A549 (cell line): ENCODE results near the gene TFEB. TPM values are rescaled to one million over a fixed set of nuclear protein-coding genes. Genes with fewer than 3 reads are reported as not detected.

ENCODE experiments used
- ATAC-seq, 2 experiments: fragments of 200-7000 bp in 1 of 2; fragments of >200 bp in 1 of 2; cut with Nextera tagmentation in 1 of 2; cut with Tn5 transposase in 1 of 2; 3 replicates each; pipeline versions ENCODE4 v1.8.0 to v1.9.1; 2018 to 2020; ENCODE audit warnings: mild to moderate bottlenecking in 1 of 2, moderate library complexity in 1 of 2
- CTCF ChIA-PET: fragments of 300-600 bp; sonication (Branson Sonifier 250); formaldehyde crosslinking; extraction: SDS; loops from one replicate; lab custom pipeline; 2021; ENCODE audit warnings: antibody characterized with exemption, inconsistent platforms; lab: Yijun Ruan, JAX
- POLR2A ChIA-PET: fragments of 350-600 bp; formaldehyde crosslinking; extraction: SDS; loops from one replicate; lab custom pipeline; 2021; ENCODE audit warnings: antibody characterized with exemption, inconsistent platforms; lab: Yijun Ruan, JAX
- DNase-seq, 2 experiments: peaks; one replicate each; pipeline versions ENCODE4 v3.0.0 to v3.0.0-alpha.2; 2011 to 2016; ENCODE audit warnings: low read depth in 1 of 2, low spot score in 1 of 2
- FAIRE-seq: peaks from 2 replicates; lab custom pipeline; 2011; peaks lifted over from hg19 to GRCh38; lab: Jason Lieb, UNC
- H3K27ac ChIP-seq, 2 experiments: fragments of >200 bp; sonication (Bioruptor Twin); formaldehyde crosslinking; 3 replicates each; pipeline ENCODE4 v1.5.1; 2016 to 2017
- H3K4me1 ChIP-seq: fragments of >200 bp; sonication (Bioruptor Twin); formaldehyde crosslinking; 3 replicates; pipeline ENCODE4 v1.6.1; 2016
- H3K4me2 ChIP-seq: fragments of >200 bp; sonication (Bioruptor Twin); formaldehyde crosslinking; 3 replicates; pipeline ENCODE4 v1.6.1; 2016
- H3K4me3 ChIP-seq: fragments of >200 bp; sonication (Bioruptor Twin); formaldehyde crosslinking; 3 replicates; pipeline ENCODE4 v1.5.1; 2016
- H3K9me3 ChIP-seq: fragments of >200 bp; sonication (Bioruptor Twin); formaldehyde crosslinking; 3 replicates; pipeline ENCODE4 v1.6.1; 2016
- ATOH8 ChIP-seq: fragments of 250-450 bp; sonication (Bioruptor Pico); IDR thresholded peaks from 2 replicates; pipeline ENCODE4 v1.5.0; 2020; ENCODE audit warnings: low read depth, mild to moderate bottlenecking, moderate library complexity
- CBX2 ChIP-seq: fragments of 200-600 bp; sonication (generic); IDR thresholded peaks from 2 replicates; pipeline ENCODE4 v1.6.1; 2016; ENCODE audit warnings: low read depth, mild to moderate bottlenecking, borderline replicate concordance
- CHD2 ChIP-seq: fragments of 150-350 bp; IDR thresholded peaks from 2 replicates; pipeline ENCODE4 v1.6.1; 2014; ENCODE audit warnings: low read length; ENCODE audit not compliant: partially characterized antibody
- CHD4 ChIP-seq: fragments of 200-600 bp; sonication (generic); IDR thresholded peaks from 2 replicates; pipeline ENCODE4 v1.6.1; 2016; ENCODE audit warnings: antibody characterized with exemption, mild to moderate bottlenecking, borderline replicate concordance
- EHF ChIP-seq: fragments of 250-450 bp; sonication (Bioruptor Pico); IDR thresholded peaks from 2 replicates; pipeline ENCODE4 v1.5.0; 2020; ENCODE audit warnings: mild to moderate bottlenecking
- EP300 ChIP-seq, 2 experiments: fragments of >200 bp; sonication (Bioruptor Twin); formaldehyde crosslinking; IDR thresholded peaks; 2 replicates in 1 of 2; 3 replicates in 1 of 2; pipeline ENCODE4 v1.6.1; 2016 to 2017
- FOSB ChIP-seq: fragments of 250-450 bp; sonication (Bioruptor Pico); IDR thresholded peaks from 2 replicates; pipeline ENCODE4 v1.5.0; 2020; ENCODE audit warnings: mild to moderate bottlenecking, moderate library complexity
- HES2 ChIP-seq: fragments of >200 bp; sonication (Bioruptor Twin); formaldehyde crosslinking; IDR thresholded peaks from 2 replicates; pipeline ENCODE4 v1.6.1; 2016
- HOXB13 ChIP-seq: fragments of 250-450 bp; sonication (Bioruptor Pico); IDR thresholded peaks from 2 replicates; pipeline ENCODE4 v1.5.0; 2020; ENCODE audit warnings: low read depth, mild to moderate bottlenecking, moderate library complexity
- KDM1A ChIP-seq: fragments of 200-600 bp; sonication (generic); IDR thresholded peaks from 2 replicates; pipeline ENCODE4 v1.6.1; 2016; ENCODE audit warnings: low read depth, mild to moderate bottlenecking
- MAX ChIP-seq: IDR thresholded peaks from 2 replicates; pipeline ENCODE4 v1.6.1; 2012
- MAZ ChIP-seq: fragments of 150-350 bp; IDR thresholded peaks from 2 replicates; pipeline ENCODE4 v1.6.1; 2014; ENCODE audit warnings: antibody characterized with exemption, low read depth, low read length, borderline replicate concordance
- NPAS2 ChIP-seq: fragments of 250-450 bp; sonication (Bioruptor Pico); IDR thresholded peaks from 2 replicates; pipeline ENCODE4 v1.8.0; 2022; ENCODE audit warnings: mild to moderate bottlenecking, moderate library complexity, borderline replicate concordance
- POLR2A ChIP-seq: IDR thresholded peaks from 2 replicates; pipeline ENCODE4 v1.6.1; 2012; ENCODE audit warnings: mild to moderate bottlenecking, low read length
- RARB ChIP-seq: fragments of 250-450 bp; sonication (Bioruptor Pico); IDR thresholded peaks from 2 replicates; pipeline ENCODE4 v1.8.0; 2021; ENCODE audit warnings: mild to moderate bottlenecking, moderate library complexity
- RCOR1 ChIP-seq: fragments of 150-350 bp; IDR thresholded peaks from 2 replicates; pipeline ENCODE4 v1.6.1; 2014; ENCODE audit warnings: antibody characterized with exemption, low read length, low read depth
- REST ChIP-seq: fragments of 200-600 bp; sonication (generic); IDR thresholded peaks from 2 replicates; pipeline ENCODE4 v1.6.1; 2016; ENCODE audit warnings: antibody characterized with exemption, mild to moderate bottlenecking, moderate library complexity
- RFX5 ChIP-seq: fragments of 450-650 bp; IDR thresholded peaks from 2 replicates; pipeline ENCODE4 v1.7.1; 2014; ENCODE audit warnings: antibody characterized with exemption, mild to moderate bottlenecking, moderate library complexity
- SMC3 ChIP-seq: fragments of >200 bp; sonication (Bioruptor Twin); formaldehyde crosslinking; IDR thresholded peaks from 3 replicates; pipeline ENCODE4 v1.6.1; 2018; ENCODE audit warnings: inconsistent platforms
- TP53 ChIP-seq: fragments of 250-450 bp; sonication (Bioruptor Pico); IDR thresholded peaks from 2 replicates; pipeline ENCODE4 v1.5.0; 2021; ENCODE audit warnings: mild to moderate bottlenecking, moderate library complexity
- USF2 ChIP-seq: fragments of 450-650 bp; IDR thresholded peaks from 2 replicates; pipeline ENCODE4 v1.6.1; 2014; ENCODE audit warnings: antibody characterized with exemption
- ZC3H11A ChIP-seq: fragments of 450-650 bp; IDR thresholded peaks from 2 replicates; pipeline ENCODE4 v1.6.1; 2014; ENCODE audit warnings: antibody characterized with exemption, mild to moderate bottlenecking
- ZFP36 ChIP-seq: fragments of 450-650 bp; IDR thresholded peaks from 2 replicates; pipeline ENCODE4 v1.6.1; 2014; ENCODE audit warnings: borderline replicate concordance; ENCODE audit not compliant: partially characterized antibody
- ZNF302 ChIP-seq: fragments of 250-450 bp; sonication (Bioruptor Pico); IDR thresholded peaks from 2 replicates; pipeline ENCODE4 v1.9.0; 2021; ENCODE audit warnings: inconsistent platforms, mild to moderate bottlenecking, moderate library complexity
- WGBS: methylation state at CpG from one replicate; pipeline ENCODE4 v1.1.6; 2017; ENCODE audit errors: missing lambda C conversion rate; 5-methylcytosine and 5-hydroxymethylcytosine counted together
- polyA plus RNA-seq, 4 experiments: library from polyadenylated mRNA; depleted of rRNA in 3 of 4; stranded (reverse); fragments of >200 nt; fragmentation: RNase III in 1 of 4; extraction: RNeasy Plus Mini Kit Qiagen cat#74134 plus additional on column Dnase treatment in 1 of 4; gene quantifications; 2 replicates in 3 of 4; 3 replicates in 1 of 4; pipeline ENCODE4 v1.2.3, GENCODE V29; 2011 to 2017

Gene TFEB
- polyA plus RNA-seq, 2 of the 4 experiments (the other 2 are of a cell fraction) = 3.1 to 6.1 TPM

GRCh38 chr6:41775293-41775882 is 40.0 kb upstream of the TFEB start:
- H3K4me1 ChIP-seq = peaks cover 7% of the 10 kb centered on the region; the same call in 2 of the 3 replicates
- no peaks in the 10 kb centered on the region for H3K9me3 ChIP-seq
- ATAC-seq (no peak), FAIRE-seq (no peak), DNase-seq (no peak)
- H3K27ac ChIP-seq = no peak overlapping the region
- no peak overlapping the region for H3K4me2 ChIP-seq
- TF ChIP-seq RFX5 (no peak), MAZ (no peak)
- ChIA-PET CTCF (interaction anchor here (0.9 to 4.6 kb wide), 25 partner anchors 10 to 407 kb away, joined by 3 to 49 read pairs (median 5); partner anchors contain the start of genes TFEB and TOMM6), POLR2A (interaction anchor here (0.6 kb wide), 1 partner anchor 69 kb away, joined by 4 read pairs; no protein-coding TSS in a partner anchor)
- WGBS = 46% methylated on average over 3 of the region's 13 CpGs
- H3K4me3 ChIP-seq = no peak overlapping the region

- H3K4me2 ChIP-seq = no peak overlapping the region
- H3K4me3 ChIP-seq = no peak overlapping the region
- FAIRE-seq (no peak), ATAC-seq (no peak), DNase-seq (no peak)
- H3K9me3 ChIP-seq = no peaks in the 10 kb centered on the region
- POLR2A ChIA-PET = interaction anchor here (0.6 kb wide), 1 partner anchor 68 kb away, joined by 4 read pairs; no protein-coding TSS in a partner anchor
- 74% methylated on average over 3 of the region's 3 CpGs for WGBS
- TF ChIP-seq CBX2 = no peak
- TF ChIP-seq NPAS2 (CRISPR knock-in tag) = no peak
- TF ChIP-seq EHF = no peak
- no peak for TF ChIP-seq HES2
- no peak for TF ChIP-seq ZC3H11A
- TF ChIP-seq ZNF302 (CRISPR knock-in tag) = no peak
- no peak for TF ChIP-seq TP53 (CRISPR knock-in tag)
- no peak for TF ChIP-seq REST
- no peak for TF ChIP-seq USF2
- TF ChIP-seq HOXB13 (CRISPR knock-in tag) = no peak
- TF ChIP-seq EP300 (IDR thresholded peaks at IDR 0.05) = no peak
- H3K27ac ChIP-seq = no peak overlapping the region
- CTCF ChIA-PET = interaction anchor here (0.9 to 4.6 kb wide), 19 partner anchors 11 to 407 kb away, joined by 3 to 49 read pairs (median 5); partner anchors contain the start of genes TFEB and TOMM6
- H3K4me1 ChIP-seq = peaks cover 7% of the 10 kb centered on the region; the same call in 2 of the 3 replicates
These were observed 39.4 kb upstream of the TFEB start for GRCh38 chr6:41774841-41775240.

GRCh38 chr6:41771058-41771983 is 35.9 kb upstream of the TFEB start:
- Histone ChIP-seq H3K9me3 (no peaks in the 10 kb centered on the region), H3K4me3 (no peak overlapping the region), H3K4me2 (no peak overlapping the region), H3K27ac (no peak overlapping the region), H3K4me1 (peaks cover 20% of the 10 kb centered on the region)
- CTCF ChIA-PET = interaction anchor here (1.6 to 3.0 kb wide), 3 partner anchors 66 to 403 kb away, joined by 3 to 12 read pairs (median 6); no protein-coding TSS in a partner anchor
- ATAC-seq (no peak), FAIRE-seq (no peak), DNase-seq (no peak)
- WGBS = 86% methylated on average over 16 of the region's 29 CpGs
- POLR2A ChIA-PET = no interaction called here
- no peak for TF ChIP-seq MAX
- TF ChIP-seq USF2 = no peak
- no peak for TF ChIP-seq CHD2
- no peak for TF ChIP-seq RFX5
- TF ChIP-seq ZFP36 = no peak
- no peak for TF ChIP-seq FOSB (CRISPR knock-in tag)
- TF ChIP-seq CHD4 = no peak
- no peak for TF ChIP-seq SMC3
- no peak for TF ChIP-seq ATOH8 (CRISPR knock-in tag)
- TF ChIP-seq KDM1A = no peak
- no peak for TF ChIP-seq RARB (CRISPR knock-in tag)
- no peak for TF ChIP-seq RCOR1
- TF ChIP-seq HES2 = no peak
- TF ChIP-seq POLR2A = no peak
